ENCODE results near the gene FYN. TPM values are rescaled to one million over a fixed set of nuclear protein-coding genes. Genes with fewer than 3 reads are reported as not detected.

Gene FYN
- total and polyA plus RNA-seq, 2 of the 13 experiments (the other 11 are each of a cell fraction or from before 2014, with no cell fraction given), result 15.5 to 24.6 TPM

GRCh38 chr6:111858347-111858746 is 14.9 kb downstream of the FYN start (continued):
- TF ChIP-seq ZBTB8A (CRISPR knock-in tag; IDR thresholded peaks at IDR 0.05; ENCODE audit: borderline replicate concordance, low read depth) (no peak), ZSCAN25 (CRISPR knock-in tag; IDR thresholded peaks at IDR 0.05) (no peak), PREB (CRISPR knock-in tag; IDR thresholded peaks at IDR 0.05) (no peak)

DNA sequence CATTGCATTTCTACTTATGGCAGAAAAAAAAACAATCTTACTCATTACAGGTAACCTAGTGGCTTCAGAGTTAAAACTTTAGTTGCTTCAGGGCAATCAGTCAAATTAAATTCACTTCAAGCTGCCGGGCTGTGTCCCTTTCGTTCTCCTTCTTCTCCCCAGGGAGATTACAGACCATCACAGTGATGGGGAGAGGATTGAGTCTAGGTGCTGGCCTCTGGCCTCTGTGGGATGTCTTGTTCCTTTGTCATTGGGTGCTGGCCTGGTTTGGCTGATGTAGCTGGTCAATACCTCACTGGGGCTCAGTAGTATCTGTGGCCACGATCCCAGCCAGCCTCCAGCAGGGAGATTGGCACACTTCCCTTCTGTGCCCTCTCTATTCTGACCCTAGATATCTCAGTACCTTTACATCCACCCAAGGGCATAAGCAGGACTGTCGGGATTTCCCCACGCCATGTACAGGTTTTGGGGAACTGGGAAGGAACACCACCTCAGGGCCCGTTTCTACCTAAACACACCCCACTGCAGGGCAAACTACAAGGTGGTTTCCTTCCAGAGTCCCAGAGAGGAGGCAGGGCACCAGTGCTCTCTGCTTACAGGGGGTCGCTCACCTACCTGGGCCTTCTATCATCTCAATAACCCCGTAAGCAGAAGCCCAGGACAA is 15.4 kb downstream of the FYN start:
- CTCF ChIA-PET (ENCODE audit: low intra/inter-chr PET ratio, low total read pairs), result no interaction called here
- ATAC-seq, result no peak
- TF ChIP-seq KDM5B (CRISPR knock-in tag; IDR thresholded peaks at IDR 0.05; ENCODE audit: borderline replicate concordance) (no peak), ZNF543 (CRISPR knock-in tag; IDR thresholded peaks at IDR 0.05) (no peak), DPF2 (CRISPR knock-in tag; IDR thresholded peaks at IDR 0.05; ENCODE audit: borderline replicate concordance, low read depth) (no peak), SRSF4 (IDR thresholded peaks at IDR 0.05; ENCODE audit: low read depth, low read length, poor library complexity, severe bottlenecking) (no peak), CBX2 (IDR thresholded peaks at IDR 0.05; ENCODE audit: low read depth, low read length) (no peak), CBX2 (CRISPR knock-in tag; IDR thresholded peaks at IDR 0.05; ENCODE audit: low read depth) (no peak), SIN3A (IDR thresholded peaks at IDR 0.05; ENCODE audit: borderline replicate concordance, low read depth, low read length) (no peak), ZNF3 (CRISPR knock-in tag; IDR thresholded peaks at IDR 0.05) (no peak), ARID3A (IDR thresholded peaks at IDR 0.05; ENCODE audit: low read depth, low read length) (no peak), ZFP82 (CRISPR knock-in tag; IDR thresholded peaks at IDR 0.05; ENCODE audit: borderline replicate concordance) (no peak)
- TF ChIP-seq, protein P1, sequence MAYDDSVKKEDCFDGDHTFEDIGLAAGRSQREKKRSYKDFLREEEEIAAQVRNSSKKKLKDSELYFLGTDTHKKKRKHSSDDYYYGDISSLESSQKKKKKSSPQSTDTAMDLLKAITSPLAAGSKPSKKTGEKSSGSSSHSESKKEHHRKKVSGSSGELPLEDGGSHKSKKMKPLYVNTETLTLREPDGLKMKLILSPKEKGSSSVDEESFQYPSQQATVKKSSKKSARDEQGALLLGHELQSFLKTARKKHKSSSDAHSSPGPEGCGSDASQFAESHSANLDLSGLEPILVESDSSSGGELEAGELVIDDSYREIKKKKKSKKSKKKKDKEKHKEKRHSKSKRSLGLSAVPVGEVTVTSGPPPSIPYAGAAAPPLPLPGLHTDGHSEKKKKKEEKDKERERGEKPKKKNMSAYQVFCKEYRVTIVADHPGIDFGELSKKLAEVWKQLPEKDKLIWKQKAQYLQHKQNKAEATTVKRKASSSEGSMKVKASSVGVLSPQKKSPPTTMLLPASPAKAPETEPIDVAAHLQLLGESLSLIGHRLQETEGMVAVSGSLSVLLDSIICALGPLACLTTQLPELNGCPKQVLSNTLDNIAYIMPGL (CRISPR knock-in tag; IDR thresholded peaks at IDR 0.05; ENCODE audit: borderline replicate concordance in 1 of 2, low read depth in 1 of 2), result no peak

More for the DNA sequence above, 15.4 kb downstream of the FYN start:
- in situ Hi-C loops (cut with HindIII; ENCODE audit: extremely low pct_ligation_motif_present, low pct_unique_long_range_greater_than_20kb) (no loop called here), intact Hi-C loops (cut with micrococcal nuclease; ENCODE audit: unreplicated experiment) (no loop called here)
- BruUV-seq (replicated peaks), result no TSS peak
- FAIRE-seq (no peak), DNase-seq (ENCODE audit: low spot score) (no peak)
- no peaks in the 10 kb centered on the region for H3K9me3 ChIP-seq (ENCODE audit: low read length)
- no peak overlapping the region for H2AFZ ChIP-seq (ENCODE audit: low read length)
- no peaks in the 10 kb centered on the region for H3K36me3 ChIP-seq (replicated peaks in 1 of 2; ENCODE audit: control insufficient read depth in 1 of 2, insufficient read depth in 2 of 2, low read length in 2 of 2)
- H3K4me1 ChIP-seq (ENCODE audit: insufficient read depth, low read length), result peaks cover 15% of the 10 kb centered on the region; the same call in 1 of the 2 replicates
- H3K27me3 ChIP-seq (ENCODE audit: control insufficient read depth in 1 of 2, insufficient read depth in 2 of 2, low read length in 2 of 2), result no peaks in the 10 kb centered on the region
- no peaks in the 10 kb centered on the region for H4K20me1 ChIP-seq (ENCODE audit: insufficient read depth, low read length)
- no peak overlapping the region for H3K4me2 ChIP-seq (ENCODE audit: low read depth, low read length)
- no peak overlapping the region for H3K27ac ChIP-seq (ENCODE audit: extremely low read length, insufficient read depth, low read length)
- H3K9ac ChIP-seq (ENCODE audit: insufficient read depth, low read depth, low read length), result no peak overlapping the region
- 76% methylated on average over 8 of the region's 8 CpGs for WGBS (ENCODE audit: low lambda C conversion rate)
- H3K79me2 ChIP-seq (ENCODE audit: insufficient read depth, low read length), result no peaks in the 10 kb centered on the region
- POLR2A ChIA-PET, result no interaction called here
- H3K4me3 ChIP-seq (replicated peaks in 1 of 3; ENCODE audit: insufficient read depth in 1 of 3, low read depth in 2 of 3, low read length in 3 of 3), result no peak overlapping the region

Measured in HepG2 (cell line).